Prostate gland (tissue), 2 donors: ENCODE results near the gene CCIN. TPM values are rescaled to one million over a fixed set of nuclear protein-coding genes. Genes with fewer than 3 reads are reported as not detected.

ENCODE experiments used
- DNase-seq: peaks from one replicate; pipeline ENCODE4 v3.0.0-alpha.2; 2019; ENCODE audit warnings: low spot score
- H3K27ac ChIP-seq, 2 donors: fragments of 200-600 bp; sonication (generic); 2 replicates each; pipeline ENCODE4 v1.5.1; 2017 to 2019
- H3K27me3 ChIP-seq: fragments of 200-600 bp; sonication (generic); replicated peaks from 2 replicates; pipeline ENCODE4 v1.5.1; 2019; ENCODE audit not compliant: insufficient read depth
- H3K36me3 ChIP-seq, 2 donors: fragments of 200-600 bp; sonication (generic); 1 replicate in 1 of 2; 2 replicates in 1 of 2; pipeline versions ENCODE4 v1.5.1 to v1.8.1; 2017 to 2019
- H3K4me1 ChIP-seq: fragments of 200-600 bp; sonication (generic); replicated peaks from 2 replicates; pipeline ENCODE4 v1.5.1; 2019
- H3K4me3 ChIP-seq, 2 donors: fragments of 200-600 bp; sonication (generic); 2 replicates each; pipeline ENCODE4 v1.5.1; 2017 to 2019
- H3K9me3 ChIP-seq: fragments of 200-600 bp; sonication (generic); 2 replicates; pipeline ENCODE4 v1.5.1; 2017
- CTCF ChIP-seq, 4 experiments: fragments of 200-600 bp in 2 of 4; fragments of 450-650 bp in 2 of 4; sonication (generic) in 2 of 4; IDR thresholded peaks; 1 replicate in 3 of 4; 2 replicates in 1 of 4; pipeline ENCODE4 v1.5.1; 2016 to 2019; ENCODE audit warnings: antibody characterized with exemption in 4 of 4, mild to moderate bottlenecking in 2 of 4, moderate library complexity in 2 of 4
- POLR2A ChIP-seq: fragments of 450-650 bp; IDR thresholded peaks from one replicate; pipeline ENCODE4 v1.6.1; 2016; ENCODE audit warnings: antibody characterized with exemption, mild to moderate bottlenecking
- POLR2AphosphoS5 ChIP-seq: sonication (generic); formaldehyde crosslinking; IDR thresholded peaks from one replicate; pipeline ENCODE4 v1.6.1; 2017; ENCODE audit warnings: antibody characterized with exemption
- WGBS: methylation state at CpG from one replicate; pipeline ENCODE4 v1.1.5; 2018; 5-methylcytosine and 5-hydroxymethylcytosine counted together
- intact Hi-C: fragments of 100-400 bp; cut with DNase I; formaldehyde crosslinking; loops from one replicate; pipeline ENCODE4 v1.14.2; 2022
- total RNA-seq, 2 donors: library from RNA; depleted of rRNA; stranded (reverse); fragments of >200 nt; gene quantifications; one replicate each; pipeline ENCODE4 v1.1.0, GENCODE V29; 2016

The CCIN gene
- total RNA-seq, 2 donors from 2014 or later: 0.18 to 3.0 TPM

- Histone ChIP-seq H3K36me3 (no peaks in the 10 kb centered on the region), H3K4me3 (no peak overlapping the region), H3K27me3 (no peaks in the 10 kb centered on the region), H3K4me1 (peaks cover 5% of the 10 kb centered on the region), H3K27ac (peak overlapping the region; percentile 74 to 80), H3K9me3 (no peaks in the 10 kb centered on the region)
- WGBS: 86% methylated on average over 13 of the region's 13 CpGs
- intact Hi-C loops: loop anchor here (2.0 kb wide), 2 partner anchors 20 to 48 kb away; partner anchors contain the start of gene CLTA
- DNase-seq: no peak
- no peak for TF ChIP-seq POLR2AphosphoS5
- no peak for TF ChIP-seq POLR2A
- no peak for TF ChIP-seq CTCF (IDR thresholded peaks at IDR 0.05)
Measured at GRCh38 chr9:36143245-36143641, 25.9 kb upstream of the CCIN start.

- DNase-seq: no peak
- 83% methylated on average over 12 of the region's 12 CpGs for WGBS
- peak overlapping the region in 1 of 2 donors; percentile 80 for H3K27ac ChIP-seq
- intact Hi-C loops: no loop called here
- H3K4me1 ChIP-seq: peaks cover 5% of the 10 kb centered on the region
- no peaks in the 10 kb centered on the region for H3K27me3 ChIP-seq
- no peak for TF ChIP-seq POLR2AphosphoS5
- H3K4me3 ChIP-seq: no peak overlapping the region
- no peaks in the 10 kb centered on the region for H3K36me3 ChIP-seq
- H3K9me3 ChIP-seq: no peaks in the 10 kb centered on the region
Measured at GRCh38 chr9:36144309-36145232, 24.6 kb upstream of the CCIN start.

GRCh38 chr9:36145970-36146369 lies 23.2 kb upstream of the CCIN start:
- peaks cover 5% of the 10 kb centered on the region for H3K4me1 ChIP-seq
- no peak for DNase-seq
- WGBS: 92% methylated on average over 4 of the region's 4 CpGs
- no peaks in the 10 kb centered on the region for H3K9me3 ChIP-seq
- H3K36me3 ChIP-seq: no peaks in the 10 kb centered on the region
- no peak overlapping the region for H3K27ac ChIP-seq
- no peak overlapping the region for H3K4me3 ChIP-seq
- TF ChIP-seq CTCF (IDR thresholded peaks at IDR 0.05): no peak
- no peak for TF ChIP-seq POLR2AphosphoS5
- TF ChIP-seq POLR2A: no peak
- intact Hi-C loops: no loop called here
- no peaks in the 10 kb centered on the region for H3K27me3 ChIP-seq

GRCh38 chr9:36146651-36147050 lies 22.5 kb upstream of the CCIN start:
- Histone ChIP-seq H3K27me3 (no peaks in the 10 kb centered on the region), H3K9me3 (no peaks in the 10 kb centered on the region), H3K27ac (no peak overlapping the region), H3K4me1 (peaks cover 5% of the 10 kb centered on the region), H3K4me3 (no peak overlapping the region), H3K36me3 (no peaks in the 10 kb centered on the region)
- intact Hi-C loops: no loop called here
- DNase-seq: no peak
- TF ChIP-seq POLR2A: no peak
- no peak for TF ChIP-seq CTCF (IDR thresholded peaks at IDR 0.05)
- no peak for TF ChIP-seq POLR2AphosphoS5
- 95% methylated on average over 10 of the region's 10 CpGs for WGBS

GRCh38 chr9:36147441-36148175 lies 21.6 kb upstream of the CCIN start:
- H3K27ac ChIP-seq: peak overlapping the region; percentile 61 to 67
- no peaks in the 10 kb centered on the region for H3K9me3 ChIP-seq
- H3K36me3 ChIP-seq: no peaks in the 10 kb centered on the region
- H3K27me3 ChIP-seq: no peaks in the 10 kb centered on the region
- H3K4me1 ChIP-seq: peaks cover 3% of the 10 kb centered on the region
- intact Hi-C loops: no loop called here
- TF ChIP-seq CTCF (IDR thresholded peaks at IDR 0.05) (no peak), POLR2A (no peak), POLR2AphosphoS5 (no peak)
- no peak overlapping the region for H3K4me3 ChIP-seq
- 88% methylated on average over 14 of the region's 14 CpGs for WGBS
- no peak for DNase-seq
